Stimulated activated CD8-positive, alpha-beta memory T cell treated with anti-CD3 and anti-CD28 coated beads, Interleukin-7, amount 100 ng/mL, for 1 hour (primary cell): ENCODE measurements around the gene RABGAP1.

ENCODE experiments used
- DNase-seq, 2 donors: peaks; one replicate each; pipeline ENCODE4 v3.0.0-alpha.2; 2020; ENCODE audit warnings: low read depth in 2 of 2

Gene RABGAP1

GRCh38 chr9:122944960-122945888, 4.4 kb downstream of the RABGAP1 start:
- DNase-seq = no peak

- no peak for DNase-seq
Observed at GRCh38 chr9:122946461-122947005, 5.7 kb downstream of the RABGAP1 start.

GRCh38 chr9:122948313-122948712, 7.5 kb downstream of the RABGAP1 start:
- no peak for DNase-seq

GRCh38 chr9:122949696-122950095, 8.9 kb downstream of the RABGAP1 start:
- no peak for DNase-seq

GRCh38 chr9:122950263-122950662, 9.4 kb downstream of the RABGAP1 start:
- no peak for DNase-seq

- DNase-seq = no peak
Observed at GRCh38 chr9:122951056-122951455, 10.2 kb downstream of the RABGAP1 start.

- DNase-seq = no peak
Observed at GRCh38 chr9:122954253-122954691, 13.5 kb downstream of the RABGAP1 start.

- no peak for DNase-seq
Observed at GRCh38 chr9:122955961-122956360, 15.1 kb downstream of the RABGAP1 start.

GRCh38 chr9:122961139-122961538, 20.3 kb downstream of the RABGAP1 start:
- DNase-seq = no peak

GRCh38 chr9:122975196-122975595, 34.4 kb downstream of the RABGAP1 start:
- DNase-seq = no peak

- DNase-seq = no peak
Observed at GRCh38 chr9:122978601-122979000, 37.8 kb downstream of the RABGAP1 start.

- no peak for DNase-seq
Observed at GRCh38 chr9:122986010-122986409, 45.2 kb downstream of the RABGAP1 start.

GRCh38 chr9:122988141-122988540, 47.3 kb downstream of the RABGAP1 start:
- DNase-seq = no peak

- DNase-seq = no peak
Observed at GRCh38 chr9:122988920-122989621, 48.3 kb downstream of the RABGAP1 start.

- DNase-seq = no peak
Observed at GRCh38 chr9:122991370-122991830, 50.6 kb downstream of the RABGAP1 start.

- no peak for DNase-seq
Observed at GRCh38 chr9:122996586-122996985, 55.8 kb downstream of the RABGAP1 start.

GRCh38 chr9:122998448-122998847, 57.6 kb downstream of the RABGAP1 start:
- no peak for DNase-seq

GRCh38 chr9:123000371-123001068, 59.7 kb downstream of the RABGAP1 start:
- no peak for DNase-seq

GRCh38 chr9:123002754-123003153, 61.9 kb downstream of the RABGAP1 start:
- no peak for DNase-seq

- no peak for DNase-seq
Observed at GRCh38 chr9:123003466-123003865, 62.6 kb downstream of the RABGAP1 start.

- no peak for DNase-seq
Observed at GRCh38 chr9:123005964-123006363, 65.1 kb downstream of the RABGAP1 start.

GRCh38 chr9:123007269-123007668, 66.4 kb downstream of the RABGAP1 start:
- DNase-seq = no peak
